ENCODE results near the gene MTA1. TPM values are rescaled to one million over a fixed set of nuclear protein-coding genes. Genes with fewer than 3 reads are reported as not detected.

MTA1 gene
- total and polyA plus RNA-seq, 10 of the 15 experiments (the other 5 are each of a cell fraction or from before 2014, with no cell fraction given) = 0.14 to 162 (median 30.6) TPM

- TF ChIP-seq BCLAF1 (IDR thresholded peaks at IDR 0.05) = 0 out of 2 replicates have a peak, but pooled peaks have one; percentile 62
- no peak for TF ChIP-seq SKIL (IDR thresholded peaks at IDR 0.05; ENCODE audit: low read depth, poor library complexity, severe bottlenecking)
- no peak for TF ChIP-seq ZBED1 (IDR thresholded peaks at IDR 0.05; ENCODE audit: borderline replicate concordance)
- TF ChIP-seq EP300 (IDR thresholded peaks at IDR 0.05; ENCODE audit: borderline replicate concordance in 1 of 2, control insufficient read depth in 1 of 2, low read depth in 2 of 2, low read length in 2 of 2) = no peak
- TF ChIP-seq RELA (IDR thresholded peaks at IDR 0.05; ENCODE audit: borderline replicate concordance, partially characterized antibody) = no peak
- TF ChIP-seq YBX1 (IDR thresholded peaks at IDR 0.05) = no peak
- no peak for TF ChIP-seq FOS (IDR thresholded peaks at IDR 0.05; ENCODE audit: borderline replicate concordance, extremely low read depth, insufficient read length)
- no peak for TF ChIP-seq MEF2B (IDR thresholded peaks at IDR 0.05; ENCODE audit: partially characterized antibody, poor library complexity, severe bottlenecking)
- TF ChIP-seq ZBTB33 (IDR thresholded peaks at IDR 0.05) = no peak
- no peak for TF ChIP-seq TBL1XR1 (IDR thresholded peaks at IDR 0.05; ENCODE audit: low read depth, low read length)
- peak in 1 of 2 experiments; percentile 29; a peak in 1 of 4 replicates for TF ChIP-seq SRF (IDR thresholded peaks at IDR 0.05; ENCODE audit: low read depth in 2 of 2, low read length in 2 of 2)
- 0 out of 2 replicates have a peak, but pooled peaks have one; percentile 8 for TF ChIP-seq JUND (IDR thresholded peaks at IDR 0.05; ENCODE audit: low read depth, low read length)
- TF ChIP-seq JUNB (IDR thresholded peaks at IDR 0.05) = no peak
- no peak for TF ChIP-seq PAX8 (IDR thresholded peaks at IDR 0.05)
- no peak for TF ChIP-seq PRDM15 (CRISPR knock-in tag; IDR thresholded peaks at IDR 0.05)
These were observed 21.4 kb upstream of the MTA1 start, which contains the start of gene TEX22 (continued) for GRCh38 chr14:105398044-105398725.
